Transverse colon (tissue), 4 donors: ENCODE data around the gene RAMP3. TPM values are rescaled to one million over a fixed set of nuclear protein-coding genes. Genes with fewer than 3 reads are reported as not detected.

Experiments used
- DNase-seq: peaks from one replicate; pipeline ENCODE4 v3.0.0-alpha.2; 2019
- H3K27ac ChIP-seq, 4 donors: fragments of 200-600 bp; sonication (generic); 2 replicates each; pipeline ENCODE4 v1.5.1; 2016 to 2018; ENCODE audit warnings: inconsistent platforms in 4 of 4
- H3K27me3 ChIP-seq: fragments of 200-600 bp; sonication (generic); 2 replicates; pipeline ENCODE4 v1.5.1; 2017; ENCODE audit warnings: inconsistent platforms
- H3K36me3 ChIP-seq, 4 donors: fragments of 200-600 bp; sonication (generic); 2 replicates each; pipeline ENCODE4 v1.5.1; 2017 to 2019; ENCODE audit warnings: inconsistent platforms in 4 of 4
- H3K4me1 ChIP-seq, 4 donors: fragments of 200-600 bp; sonication (generic); 2 replicates each; pipeline ENCODE4 v1.5.1; 2017 to 2020; ENCODE audit warnings: inconsistent platforms in 4 of 4
- H3K4me3 ChIP-seq, 4 donors: fragments of 200-600 bp; sonication (generic); 1 replicate in 1 of 4; 2 replicates in 3 of 4; pipeline versions ENCODE4 v1.5.1 to v1.6.1; 2017 to 2019; ENCODE audit warnings: inconsistent platforms in 4 of 4
- H3K9me3 ChIP-seq, 2 donors: fragments of 200-600 bp; sonication (generic); 2 replicates each; pipeline ENCODE4 v1.5.1; 2017 to 2019; ENCODE audit warnings: inconsistent platforms in 2 of 2
- EP300 ChIP-seq: sonication (generic); formaldehyde crosslinking; IDR thresholded peaks from one replicate; pipeline ENCODE4 v1.6.1; 2017; ENCODE audit warnings: antibody characterized with exemption, low read depth
- POLR2A ChIP-seq: fragments of 450-650 bp; IDR thresholded peaks from one replicate; pipeline ENCODE4 v1.6.1; 2016; ENCODE audit warnings: antibody characterized with exemption, mild to moderate bottlenecking, moderate library complexity
- POLR2AphosphoS5 ChIP-seq, 3 donors: sonication (generic); formaldehyde crosslinking; IDR thresholded peaks; one replicate each; pipeline ENCODE4 v1.6.1; 2016; ENCODE audit warnings: antibody characterized with exemption in 3 of 3
- WGBS, 2 donors: methylation state at CpG; one replicate each; pipeline ENCODE4 v1.1.5; 2018; ENCODE audit warnings: low coverage in 1 of 2; 5-methylcytosine and 5-hydroxymethylcytosine counted together
- in situ Hi-C, 4 donors: fragments of 200-750 bp; cut with MboI; loops; one replicate each; pipeline versions ENCODE4 v1.15.0 to v1.15.1; 2017; ENCODE audit warnings: low sequenced_read_pairs in 3 of 4, low pct_ligation_motif_present in 1 of 4, low pct_unique_long_range_greater_than_20kb in 1 of 4
- intact Hi-C: fragments of 100-400 bp; cut with DNase I; formaldehyde crosslinking; loops from one replicate; pipeline ENCODE4 v1.15.1; 2023; ENCODE audit warnings: low total_unique reads
- total RNA-seq, 4 donors: library from RNA; depleted of rRNA; stranded (reverse); fragments of >200 nt; gene quantifications; one replicate each; pipeline ENCODE4 v1.1.0, GENCODE V29; 2016
- TF ChIP-seq, protein P1 (sequence below), 5 experiments: fragments of 200-600 bp in 3 of 5; fragments of 450-650 bp in 2 of 5; sonication (generic) in 3 of 5; IDR thresholded peaks; 1 replicate in 2 of 5; 2 replicates in 3 of 5; pipeline ENCODE4 v1.5.1; 2016 to 2017; ENCODE audit warnings: antibody characterized with exemption in 5 of 5, inconsistent platforms in 3 of 5, mild to moderate bottlenecking in 2 of 5, moderate library complexity in 1 of 5

The RAMP3 gene
- total RNA-seq, 4 donors from 2014 or later, result 6.4 to 25.1 (median 15.2) TPM

DNA sequence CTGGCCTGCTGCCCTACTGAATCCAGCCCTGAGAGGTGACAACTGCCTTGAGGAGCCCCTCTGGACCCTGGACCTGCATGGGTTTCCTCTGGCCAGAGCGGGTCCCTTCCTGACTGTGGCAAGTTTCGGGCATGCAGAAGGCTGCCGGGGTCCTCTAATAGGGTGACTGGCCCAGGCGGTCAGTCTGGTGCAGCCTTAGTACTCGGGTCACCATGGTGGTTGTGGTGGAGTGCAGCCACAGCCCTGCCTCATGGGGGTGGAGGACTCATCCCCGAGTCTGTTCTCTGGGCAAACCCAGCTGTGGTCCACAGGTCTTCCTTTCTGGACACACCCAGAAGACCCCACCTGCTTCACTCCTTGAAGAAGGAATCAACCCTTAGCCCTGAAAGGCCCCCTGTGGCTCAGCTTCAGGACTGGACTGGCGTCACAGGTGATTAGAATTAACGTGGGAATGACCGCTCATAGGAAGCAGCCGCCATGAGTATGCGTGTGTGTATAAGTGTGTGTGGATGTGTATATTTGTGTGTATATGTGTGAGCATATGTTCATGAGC lies 28.7 kb downstream of the RAMP3 start:
- H3K4me1 ChIP-seq, result no peaks in the 10 kb centered on the region
- no peak overlapping the region for H3K27ac ChIP-seq
- no peaks in the 10 kb centered on the region for H3K9me3 ChIP-seq
- intact Hi-C loops, result no loop called here
- H3K27me3 ChIP-seq, result no peaks in the 10 kb centered on the region
- TF ChIP-seq, protein P1, sequence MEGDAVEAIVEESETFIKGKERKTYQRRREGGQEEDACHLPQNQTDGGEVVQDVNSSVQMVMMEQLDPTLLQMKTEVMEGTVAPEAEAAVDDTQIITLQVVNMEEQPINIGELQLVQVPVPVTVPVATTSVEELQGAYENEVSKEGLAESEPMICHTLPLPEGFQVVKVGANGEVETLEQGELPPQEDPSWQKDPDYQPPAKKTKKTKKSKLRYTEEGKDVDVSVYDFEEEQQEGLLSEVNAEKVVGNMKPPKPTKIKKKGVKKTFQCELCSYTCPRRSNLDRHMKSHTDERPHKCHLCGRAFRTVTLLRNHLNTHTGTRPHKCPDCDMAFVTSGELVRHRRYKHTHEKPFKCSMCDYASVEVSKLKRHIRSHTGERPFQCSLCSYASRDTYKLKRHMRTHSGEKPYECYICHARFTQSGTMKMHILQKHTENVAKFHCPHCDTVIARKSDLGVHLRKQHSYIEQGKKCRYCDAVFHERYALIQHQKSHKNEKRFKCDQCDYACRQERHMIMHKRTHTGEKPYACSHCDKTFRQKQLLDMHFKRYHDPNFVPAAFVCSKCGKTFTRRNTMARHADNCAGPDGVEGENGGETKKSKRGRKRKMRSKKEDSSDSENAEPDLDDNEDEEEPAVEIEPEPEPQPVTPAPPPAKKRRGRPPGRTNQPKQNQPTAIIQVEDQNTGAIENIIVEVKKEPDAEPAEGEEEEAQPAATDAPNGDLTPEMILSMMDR (IDR thresholded peaks at IDR 0.05), result no peak
- no peak for TF ChIP-seq POLR2A
- TF ChIP-seq EP300, result no peak
- TF ChIP-seq POLR2AphosphoS5 (IDR thresholded peaks at IDR 0.05), result no peak
- H3K36me3 ChIP-seq, result no peaks in the 10 kb centered on the region
- no peak overlapping the region for H3K4me3 ChIP-seq
- in situ Hi-C loops, result no loop called here
- 86% methylated on average over 11 of the region's 11 CpGs; no CpG with 5 or more reads in 1 of the 2 donors for WGBS, 2 donors
- DNase-seq, result no peak

DNA sequence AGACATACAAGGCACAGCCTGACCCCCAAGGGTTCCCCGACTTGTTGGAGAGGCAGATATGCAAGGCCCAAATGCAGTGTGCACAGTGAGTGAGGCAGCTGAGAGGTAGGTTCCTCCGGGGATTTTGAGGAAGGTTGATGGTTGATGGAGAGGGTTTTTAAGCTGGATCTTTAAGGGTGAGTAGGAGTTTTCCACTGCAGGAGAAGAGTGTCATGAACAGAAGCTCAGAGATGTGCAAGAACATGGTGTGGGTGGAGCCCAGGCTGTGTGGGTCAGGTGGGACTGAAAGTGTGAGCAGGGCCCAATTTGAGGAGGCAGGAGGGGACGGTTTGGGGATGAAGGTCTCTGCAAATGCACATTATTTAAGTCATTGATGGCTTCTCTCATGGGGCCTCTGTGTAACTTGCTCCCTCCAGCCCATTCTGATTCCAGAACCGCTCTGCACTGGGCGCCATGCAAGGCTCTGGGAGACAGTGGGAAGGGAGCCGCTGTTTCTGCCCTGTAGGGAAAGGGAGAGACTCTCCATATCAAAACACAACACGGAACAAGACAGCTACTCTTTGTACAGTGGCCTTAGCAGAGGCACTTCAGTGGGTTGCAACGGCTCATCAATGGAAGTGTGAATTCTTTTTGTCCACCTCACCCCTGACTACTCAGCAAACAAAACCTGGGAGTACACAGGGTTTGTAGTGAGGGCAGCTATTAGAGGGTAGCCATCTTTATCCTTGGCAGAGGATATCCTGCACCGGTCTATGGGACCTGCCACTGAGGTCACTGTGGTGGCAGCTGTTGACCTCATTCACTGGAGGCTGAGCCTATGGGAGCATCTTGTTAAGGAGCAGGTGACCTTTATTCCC lies 29.7 kb downstream of the RAMP3 start:
- no peak overlapping the region for H3K4me3 ChIP-seq
- no peaks in the 10 kb centered on the region for H3K27me3 ChIP-seq
- no peak for TF ChIP-seq POLR2A
- no peak for TF ChIP-seq EP300
- no peak for TF ChIP-seq POLR2AphosphoS5 (IDR thresholded peaks at IDR 0.05)
- TF ChIP-seq, protein P1 (IDR thresholded peaks at IDR 0.05), result no peak
- in situ Hi-C loops, result no loop called here
- no peak for DNase-seq
- intact Hi-C loops, result no loop called here
- 82 to 100% methylated on average over 1 to 9 of the region's 9 CpGs for WGBS, 2 donors
- H3K9me3 ChIP-seq, result no peaks in the 10 kb centered on the region
- H3K27ac ChIP-seq, result no peak overlapping the region
- H3K4me1 ChIP-seq, result no peaks in the 10 kb centered on the region
- no peaks in the 10 kb centered on the region for H3K36me3 ChIP-seq

DNA sequence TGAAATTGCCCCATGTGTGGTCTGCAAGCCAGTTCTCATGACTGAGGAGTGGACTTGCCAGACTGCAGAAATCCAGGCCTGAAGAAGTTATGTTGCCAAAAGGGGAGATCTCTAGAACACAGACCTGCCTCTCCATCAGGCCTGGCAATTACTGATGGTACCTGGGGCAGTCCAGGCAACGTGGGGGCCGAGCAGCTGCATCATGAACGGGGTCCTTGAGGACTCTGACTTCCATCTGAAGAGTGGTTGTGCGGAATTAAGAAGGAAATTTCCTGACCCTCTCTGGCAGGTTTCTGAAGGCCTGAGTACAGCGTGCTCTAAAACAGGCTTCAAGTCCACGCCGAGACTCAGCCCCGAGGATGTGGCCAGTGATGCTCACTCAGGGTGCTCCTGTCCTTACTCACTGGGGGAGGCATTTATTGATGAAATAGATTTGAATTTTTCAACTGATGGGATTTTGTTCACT lies 30.4 kb downstream of the RAMP3 start:
- intact Hi-C loops, result no loop called here

DNA sequence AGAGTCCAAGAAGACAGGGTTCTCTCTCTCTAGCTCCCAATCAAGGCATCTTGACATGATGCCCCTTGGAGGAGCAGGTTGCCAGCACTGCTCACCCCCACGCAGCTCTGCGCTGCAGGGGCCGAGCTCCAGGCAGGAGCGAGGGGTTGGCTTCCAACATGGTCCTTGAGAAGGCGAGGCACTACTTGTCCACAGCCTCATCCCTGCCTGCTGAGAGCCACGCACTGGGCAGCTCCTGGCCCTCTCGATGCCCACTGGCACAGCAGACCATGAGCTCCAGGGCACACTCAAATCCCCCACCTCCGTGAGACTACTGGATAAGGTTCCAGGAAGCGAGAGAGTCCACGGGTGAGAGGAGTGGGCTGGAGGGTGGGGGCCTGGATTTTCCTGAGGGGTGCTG lies 31.1 kb downstream of the RAMP3 start:
- WGBS, 2 donors, result 82% methylated on average over 2 to 10 of the region's 10 CpGs
- H3K27ac ChIP-seq, result no peak overlapping the region
- DNase-seq, result no peak
- intact Hi-C loops, result no loop called here
- no peaks in the 10 kb centered on the region for H3K9me3 ChIP-seq
- H3K4me1 ChIP-seq, result no peaks in the 10 kb centered on the region
- H3K27me3 ChIP-seq, result no peaks in the 10 kb centered on the region
- H3K36me3 ChIP-seq, result no peaks in the 10 kb centered on the region
- in situ Hi-C loops, result no loop called here
- H3K4me3 ChIP-seq, result no peak overlapping the region
- TF ChIP-seq POLR2A (no peak), EP300 (no peak)

More for the DNA sequence above, 30.4 kb downstream of the RAMP3 start:
- TF ChIP-seq EP300 (no peak), POLR2AphosphoS5 (IDR thresholded peaks at IDR 0.05) (no peak), POLR2A (no peak)
- TF ChIP-seq, protein P1 (IDR thresholded peaks at IDR 0.05), result no peak
- WGBS, 2 donors, result 88% methylated on average over 8 of the region's 8 CpGs; no CpG with 5 or more reads in 1 of the 2 donors
- Histone ChIP-seq H3K9me3 (no peaks in the 10 kb centered on the region), H3K27me3 (no peaks in the 10 kb centered on the region), H3K4me3 (no peak overlapping the region), H3K36me3 (no peaks in the 10 kb centered on the region), H3K4me1 (no peaks in the 10 kb centered on the region), H3K27ac (no peak overlapping the region)
- in situ Hi-C loops, result no loop called here
- no peak for DNase-seq
